Tibial nerve (tissue), 4 donors: ENCODE data around the gene TMEM174.

ENCODE experiments used
- CTCF ChIP-seq, 5 experiments: fragments of 200-600 bp in 3 of 5; fragments of 450-650 bp in 2 of 5; sonication (generic) in 3 of 5; IDR thresholded peaks; one replicate each; pipeline ENCODE4 v1.5.1; 2016 to 2019; ENCODE audit warnings: antibody characterized with exemption in 5 of 5, mild to moderate bottlenecking in 3 of 5, moderate library complexity in 2 of 5
- EP300 ChIP-seq, 2 donors: sonication (generic); formaldehyde crosslinking; IDR thresholded peaks; one replicate each; pipeline ENCODE4 v1.6.1; 2017; ENCODE audit warnings: antibody characterized with exemption in 2 of 2, mild to moderate bottlenecking in 1 of 2

DNA sequence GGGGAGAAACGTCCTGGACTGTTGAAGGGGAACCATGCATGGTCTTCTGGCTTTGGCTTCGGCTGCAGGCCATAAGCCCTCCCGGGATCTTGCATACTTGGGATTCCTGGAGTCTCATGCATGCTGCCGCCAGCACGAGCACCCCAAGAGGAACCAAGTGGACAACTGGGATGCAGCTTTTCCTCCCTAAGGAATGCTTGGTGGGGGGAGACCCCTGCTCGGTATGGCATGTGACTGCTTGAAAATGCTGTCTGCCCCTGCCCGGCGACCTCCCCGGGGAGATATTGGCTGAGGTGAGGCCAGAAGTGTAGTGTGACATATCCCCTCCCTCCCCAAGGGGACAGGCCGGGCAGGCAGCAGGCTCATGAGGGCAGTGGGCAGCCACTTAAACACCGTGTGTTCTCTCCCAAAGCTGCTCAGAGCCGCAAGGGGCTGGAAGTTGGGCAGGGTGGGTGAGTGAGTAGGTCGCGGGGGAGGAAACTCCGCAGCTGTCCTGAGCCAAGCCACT, 36.9 kb upstream of the TMEM174 start:
- TF ChIP-seq EP300 (IDR thresholded peaks at IDR 0.05) (no peak), CTCF (IDR thresholded peaks at IDR 0.05) (no peak)
